Activated B cell treated with CpG ODN at 0.5 μM for 24 hours (primary cell): ENCODE results near the gene KRTAP4-8. TPM values are rescaled to one million over a fixed set of nuclear protein-coding genes. Genes with fewer than 3 reads are reported as not detected.
"Not testable (repeated sequence)": the region's sequence is repeated elsewhere in the genome, so short reads cannot be mapped to it uniquely, and the experiment has no call there.

Source experiments
- ATAC-seq: fragments of 200-7000 bp; cut with Tn5 transposase; one replicate; pipeline ENCODE4 v1.10.0; 2021; ENCODE audit warnings: low read depth, mild to moderate bottlenecking, moderate library complexity
- CTCF ChIA-PET: fragments of 350-600 bp; sonication (Branson Sonifier 250); formaldehyde crosslinking; loops from one replicate; lab custom pipeline; 2021; ENCODE audit warnings: antibody characterized with exemption; lab: Charles Lee
- POLR2A ChIA-PET: fragments of 350-600 bp; sonication (Branson Sonifier 250); formaldehyde crosslinking; loops from one replicate; lab custom pipeline; 2021; ENCODE audit warnings: antibody characterized with exemption; lab: Charles Lee
- DNase-seq: peaks from one replicate; pipeline ENCODE4 v3.0.0; 2022
- H3K27ac Mint-ChIP-seq: one replicate; pipeline ENCODE4 v1.8.0; 2020; ENCODE audit warnings: mixed read lengths
- H3K27me3 Mint-ChIP-seq: one replicate; pipeline ENCODE4 v1.8.0; 2021; ENCODE audit warnings: mixed read lengths
- H3K36me3 Mint-ChIP-seq: one replicate; pipeline ENCODE4 v1.8.0; 2021; ENCODE audit warnings: low read depth, mixed read lengths
- H3K4me1 Mint-ChIP-seq: one replicate; pipeline ENCODE4 v1.8.0; 2021; ENCODE audit warnings: mixed read lengths
- H3K4me3 Mint-ChIP-seq: one replicate; pipeline ENCODE4 v1.8.0; 2020; ENCODE audit warnings: mild to moderate bottlenecking, mixed read lengths
- H3K9me3 Mint-ChIP-seq: one replicate; pipeline ENCODE4 v1.8.0; 2020; ENCODE audit warnings: mixed read lengths
- intact Hi-C: fragments of 100-400 bp; cut with micrococcal nuclease; formaldehyde crosslinking; loops from one replicate; pipeline ENCODE4 v1.15.1; 2024
- total RNA-seq: library from RNA; stranded (reverse); gene quantifications from 2 replicates; pipeline ENCODE4 v1.2.3, GENCODE V29; 2022
- TF ChIP-seq, protein P1 (sequence below): fragments of 200-600 bp; IDR thresholded peaks from one replicate; pipeline ENCODE4 v1.8.0; 2022; ENCODE audit warnings: antibody characterized with exemption, mild to moderate bottlenecking

Gene KRTAP4-8
- total RNA-seq: not detected in 2 replicates

GRCh38 chr17:41098042-41098441 is at the start of gene KRTAP4-8:
TSS of gene KRTAP4-8 (minus strand) at chr17:41098142. CDS start at chr17:41098084, 58 bp downstream.
- intact Hi-C loops: no loop called here
- Mint-ChIP-seq H3K4me1 (peaks cover 10% of the 10 kb centered on the region), H3K36me3 (no peaks in the 10 kb centered on the region), H3K9me3 (peaks cover 1% of the 10 kb centered on the region), H3K4me3 (no peak within 1 kb of the TSS), H3K27ac (no peak within 1 kb of the TSS), H3K27me3 (peaks cover 25% of the 10 kb centered on the region)
- ChIA-PET CTCF (no interaction called here), POLR2A (no interaction called here)
- TF ChIP-seq, protein P1, sequence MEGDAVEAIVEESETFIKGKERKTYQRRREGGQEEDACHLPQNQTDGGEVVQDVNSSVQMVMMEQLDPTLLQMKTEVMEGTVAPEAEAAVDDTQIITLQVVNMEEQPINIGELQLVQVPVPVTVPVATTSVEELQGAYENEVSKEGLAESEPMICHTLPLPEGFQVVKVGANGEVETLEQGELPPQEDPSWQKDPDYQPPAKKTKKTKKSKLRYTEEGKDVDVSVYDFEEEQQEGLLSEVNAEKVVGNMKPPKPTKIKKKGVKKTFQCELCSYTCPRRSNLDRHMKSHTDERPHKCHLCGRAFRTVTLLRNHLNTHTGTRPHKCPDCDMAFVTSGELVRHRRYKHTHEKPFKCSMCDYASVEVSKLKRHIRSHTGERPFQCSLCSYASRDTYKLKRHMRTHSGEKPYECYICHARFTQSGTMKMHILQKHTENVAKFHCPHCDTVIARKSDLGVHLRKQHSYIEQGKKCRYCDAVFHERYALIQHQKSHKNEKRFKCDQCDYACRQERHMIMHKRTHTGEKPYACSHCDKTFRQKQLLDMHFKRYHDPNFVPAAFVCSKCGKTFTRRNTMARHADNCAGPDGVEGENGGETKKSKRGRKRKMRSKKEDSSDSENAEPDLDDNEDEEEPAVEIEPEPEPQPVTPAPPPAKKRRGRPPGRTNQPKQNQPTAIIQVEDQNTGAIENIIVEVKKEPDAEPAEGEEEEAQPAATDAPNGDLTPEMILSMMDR: no peak
- DNase-seq (no peak), ATAC-seq (no peak)

DNA sequence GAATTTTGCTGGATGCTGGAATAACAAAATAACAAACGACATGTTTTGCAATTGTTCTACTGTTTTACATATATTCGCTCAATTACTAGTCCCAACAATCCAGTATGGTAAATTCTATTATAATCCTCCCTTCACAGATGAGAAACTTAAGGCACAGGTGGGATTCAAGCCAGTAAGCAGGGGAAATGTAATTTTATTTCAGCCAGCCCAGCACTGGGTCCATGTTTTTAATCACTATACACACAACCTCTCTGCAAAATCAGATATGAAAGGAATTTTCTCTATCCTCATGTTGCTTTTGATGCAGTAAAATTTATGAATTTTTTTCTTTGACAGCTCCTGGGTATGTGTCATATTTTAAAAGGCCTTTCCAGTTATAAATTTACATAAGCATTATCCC is 47.3 kb upstream of the KRTAP4-8 start:
- H3K36me3 Mint-ChIP-seq: peaks cover 4% of the 10 kb centered on the region
- H3K9me3 Mint-ChIP-seq: peaks cover 24% of the 10 kb centered on the region
- POLR2A ChIA-PET: no interaction called here
- no peak overlapping the region for H3K4me3 Mint-ChIP-seq
- CTCF ChIA-PET: no interaction called here
- H3K27ac Mint-ChIP-seq: no peak overlapping the region
- intact Hi-C loops: no loop called here
- no peaks in the 10 kb centered on the region for H3K4me1 Mint-ChIP-seq
- TF ChIP-seq, protein P1: no peak
- DNase-seq (no peak), ATAC-seq (no peak)
- H3K27me3 Mint-ChIP-seq: peaks cover 3% of the 10 kb centered on the region

DNA sequence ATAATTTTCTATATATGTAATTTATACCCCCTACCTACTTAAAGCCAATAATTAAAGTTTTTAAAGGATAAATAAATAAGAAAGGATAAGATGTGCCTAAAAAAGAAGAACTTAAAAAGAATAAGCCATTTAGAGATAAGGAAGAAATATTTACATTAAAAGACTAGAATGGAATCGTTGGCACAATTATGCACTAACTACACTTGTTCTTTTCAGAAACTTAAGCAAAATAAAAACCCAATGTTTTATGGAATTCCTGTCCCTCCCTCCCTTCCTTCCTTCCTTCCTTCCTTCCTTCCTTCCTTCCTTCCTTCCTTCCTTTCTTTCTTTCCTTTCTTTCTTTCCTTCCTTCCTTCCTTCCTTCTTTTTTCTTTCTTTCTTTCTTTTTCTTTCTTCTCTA is 46.9 kb upstream of the KRTAP4-8 start:
- no peak overlapping the region for H3K27ac Mint-ChIP-seq
- H3K36me3 Mint-ChIP-seq: peaks cover 4% of the 10 kb centered on the region
- ATAC-seq (no peak), DNase-seq (no peak)
- ChIA-PET POLR2A (no interaction called here), CTCF (no interaction called here)
- H3K27me3 Mint-ChIP-seq: peaks cover 3% of the 10 kb centered on the region
- TF ChIP-seq, protein P1: no peak
- no peak overlapping the region for H3K4me3 Mint-ChIP-seq
- intact Hi-C loops: no loop called here
- H3K9me3 Mint-ChIP-seq: peaks cover 24% of the 10 kb centered on the region
- no peaks in the 10 kb centered on the region for H3K4me1 Mint-ChIP-seq

DNA sequence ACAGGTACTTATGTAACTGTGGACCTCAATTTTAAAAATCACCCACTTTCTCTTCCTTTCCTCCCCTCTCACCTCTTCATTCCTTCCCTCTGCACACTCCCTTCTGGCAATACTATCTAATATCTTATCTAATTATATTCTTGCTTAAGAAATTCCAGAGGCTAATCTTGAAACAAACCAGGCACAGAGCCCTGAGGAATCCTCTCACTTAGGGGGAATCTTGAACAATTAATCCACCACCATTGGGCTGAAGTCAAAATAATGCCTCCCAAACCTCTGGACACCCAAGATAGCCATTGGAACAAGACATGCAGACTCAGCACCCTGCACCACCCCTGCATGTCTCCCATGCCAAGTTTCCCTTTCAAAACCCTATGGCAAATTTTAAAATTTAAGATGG is 43.4 kb upstream of the KRTAP4-8 start:
- Mint-ChIP-seq H3K9me3 (peaks cover 36% of the 10 kb centered on the region), H3K4me3 (no peak overlapping the region), H3K4me1 (no peaks in the 10 kb centered on the region), H3K27me3 (peaks cover 12% of the 10 kb centered on the region), H3K36me3 (peaks cover 7% of the 10 kb centered on the region), H3K27ac (no peak overlapping the region)
- TF ChIP-seq, protein P1: no peak
- ChIA-PET CTCF (no interaction called here), POLR2A (no interaction called here)
- no peak for ATAC-seq
- intact Hi-C loops: no loop called here
- no peak for DNase-seq

DNA sequence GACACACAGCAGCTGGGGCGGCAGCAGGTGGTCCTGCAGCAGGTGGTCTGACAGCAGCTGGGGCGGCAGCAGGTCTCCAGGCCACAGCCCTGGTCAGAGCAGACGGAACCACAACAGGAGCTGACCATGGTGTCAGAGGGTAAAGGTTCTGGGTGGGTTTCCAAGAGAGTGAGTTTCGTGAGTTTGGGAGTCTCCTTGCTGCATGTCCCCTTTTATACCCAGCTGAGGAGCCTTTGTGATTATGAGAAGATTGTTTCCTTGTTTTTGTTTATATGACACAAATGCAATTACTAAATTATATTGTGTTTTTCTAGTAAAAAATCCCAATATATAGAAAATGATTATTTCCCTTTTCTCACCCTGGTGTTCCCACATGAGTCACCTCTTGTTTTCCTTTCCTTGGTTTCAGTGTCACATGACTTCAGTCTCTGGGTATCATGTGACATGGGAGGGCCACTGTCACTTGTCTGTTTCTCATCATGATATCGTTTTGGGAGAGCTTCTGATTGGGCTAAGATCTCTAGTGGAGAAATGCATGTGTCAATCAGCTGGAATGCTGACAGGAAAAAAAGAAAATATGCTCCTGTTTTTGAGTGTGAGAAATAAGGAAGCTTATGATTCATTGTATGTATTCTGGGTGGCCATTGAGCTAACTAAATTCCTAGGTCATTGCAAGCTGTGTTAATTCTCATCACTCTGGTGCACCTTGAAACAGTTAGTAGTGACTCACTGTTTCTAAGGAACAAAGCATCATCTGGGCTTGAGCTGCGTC is 42.6 kb upstream of the KRTAP4-8 start, which contains the start of gene KRTAP4-6:
Gene KRTAP4-6 (minus strand): TSS at position 185 of the 772 bp plus-strand sequence. CDS start 57 bp downstream, at position 128.
- no peak within 1 kb of the TSS for H3K4me3 Mint-ChIP-seq
- ChIA-PET CTCF (no interaction called here), POLR2A (no interaction called here)
- H3K27me3 Mint-ChIP-seq: peaks cover 12% of the 10 kb centered on the region
- intact Hi-C loops: no loop called here
- ATAC-seq (no peak), DNase-seq (no peak)
- no peaks in the 10 kb centered on the region for H3K4me1 Mint-ChIP-seq
- TF ChIP-seq, protein P1: no peak
- no peak within 1 kb of the TSS for H3K27ac Mint-ChIP-seq
- peaks cover 7% of the 10 kb centered on the region for H3K36me3 Mint-ChIP-seq
- peaks cover 36% of the 10 kb centered on the region for H3K9me3 Mint-ChIP-seq

DNA sequence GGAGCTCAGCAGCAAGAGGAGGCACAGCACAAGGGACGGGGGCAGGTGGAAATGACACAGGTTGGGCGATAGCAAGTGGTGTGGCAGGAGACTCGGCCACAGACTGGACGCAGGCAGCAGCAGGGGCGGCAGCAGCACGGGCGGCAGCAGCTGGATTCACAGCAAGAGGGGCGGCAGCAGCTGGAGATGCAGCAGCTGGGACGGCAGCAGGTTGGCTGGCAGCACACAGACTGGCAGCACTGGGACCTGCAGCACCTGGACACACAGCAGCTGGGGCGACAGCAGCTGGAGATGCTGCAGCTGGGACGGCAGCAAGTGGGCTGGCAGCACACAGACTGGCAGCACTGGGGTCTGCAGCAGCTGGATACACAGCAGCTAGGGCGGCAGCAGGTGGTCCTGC is 41.9 kb upstream of the KRTAP4-8 start:
- H3K36me3 Mint-ChIP-seq, H3K4me1 Mint-ChIP-seq, H3K4me3 Mint-ChIP-seq, DNase-seq, CTCF ChIA-PET, intact Hi-C loops, ATAC-seq, H3K27ac Mint-ChIP-seq, POLR2A ChIA-PET: not testable (repeated sequence)
- Mint-ChIP-seq H3K27me3 (peaks cover 12% of the 10 kb centered on the region), H3K9me3 (peaks cover 36% of the 10 kb centered on the region)
